UCSD-AML1 (cell line): ENCODE measurements around the gene FGF14.

Experiments used
- DNase-seq: peaks from one replicate; lab custom pipeline; 2025; ENCODE audit not compliant: unreplicated experiment; lab: John Stamatoyannopoulos, UW

The FGF14 gene

DNA sequence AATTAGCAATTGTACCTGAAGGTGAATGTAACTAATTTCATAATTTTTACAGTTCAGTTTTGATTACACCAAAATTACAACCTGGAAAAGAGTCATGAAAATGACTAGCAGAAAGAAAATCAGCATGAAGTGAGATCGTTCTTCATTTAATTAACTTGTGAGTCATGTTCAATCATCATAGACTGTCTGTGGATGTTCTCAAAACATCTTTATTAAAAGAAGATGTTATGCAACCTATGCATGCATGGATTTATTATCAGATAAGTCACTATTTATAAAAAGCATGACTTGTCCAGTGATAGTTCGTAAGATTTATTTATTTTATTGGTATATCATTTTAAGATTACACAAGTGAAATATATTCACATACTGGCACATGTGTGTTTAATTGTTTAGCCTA is 703.4 kb downstream of the FGF14 start:
- DNase-seq: no peak

GRCh38 chr13:101697745-101698144 is 704.1 kb downstream of the FGF14 start:
- DNase-seq: no peak

GRCh38 chr13:101695870-101696516 is 705.9 kb downstream of the FGF14 start:
- no peak for DNase-seq

- no peak for DNase-seq
These were observed 710.4 kb downstream of the FGF14 start for GRCh38 chr13:101691341-101691860.

DNA sequence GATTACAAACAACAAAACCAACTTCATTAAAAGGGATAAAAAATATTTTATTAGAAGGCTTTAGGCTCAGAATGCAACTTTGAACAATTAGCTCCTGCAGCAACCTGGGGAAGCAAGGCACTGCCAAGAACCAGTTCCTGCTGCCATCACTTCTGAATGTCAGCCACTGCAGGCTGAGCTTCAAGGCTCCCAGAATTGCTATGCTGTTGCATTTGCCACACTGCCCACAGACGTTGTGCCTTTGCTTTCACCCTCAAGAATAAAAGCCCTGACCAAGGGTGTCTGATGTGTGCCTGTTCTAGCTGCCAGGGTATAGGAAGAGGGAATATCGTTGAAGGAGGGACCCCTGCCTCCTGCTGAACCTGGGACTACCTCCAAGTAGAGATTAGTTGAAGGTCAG is 711.0 kb downstream of the FGF14 start:
- no peak for DNase-seq

- DNase-seq: no peak
These were observed 715.8 kb downstream of the FGF14 start for GRCh38 chr13:101686003-101686402.

DNA sequence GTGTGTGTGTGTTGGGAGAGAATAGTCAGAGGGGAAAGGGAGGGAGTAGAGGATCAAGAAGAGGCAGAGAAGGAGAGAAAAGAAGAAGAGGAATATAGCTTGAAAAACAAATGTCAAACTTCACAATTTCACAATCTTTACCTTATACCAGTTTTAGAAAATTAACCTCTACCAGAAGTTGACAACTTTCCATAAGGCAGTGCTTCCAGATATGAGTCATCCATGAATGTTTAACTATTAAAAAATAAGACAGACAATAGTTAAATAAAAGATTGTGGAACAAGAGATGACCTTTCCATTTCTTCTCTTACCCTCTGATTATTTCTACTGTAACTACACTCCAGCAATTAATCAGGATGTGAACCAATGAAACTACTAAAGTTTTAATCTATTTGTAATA is 720.0 kb downstream of the FGF14 start:
- no peak for DNase-seq

DNA sequence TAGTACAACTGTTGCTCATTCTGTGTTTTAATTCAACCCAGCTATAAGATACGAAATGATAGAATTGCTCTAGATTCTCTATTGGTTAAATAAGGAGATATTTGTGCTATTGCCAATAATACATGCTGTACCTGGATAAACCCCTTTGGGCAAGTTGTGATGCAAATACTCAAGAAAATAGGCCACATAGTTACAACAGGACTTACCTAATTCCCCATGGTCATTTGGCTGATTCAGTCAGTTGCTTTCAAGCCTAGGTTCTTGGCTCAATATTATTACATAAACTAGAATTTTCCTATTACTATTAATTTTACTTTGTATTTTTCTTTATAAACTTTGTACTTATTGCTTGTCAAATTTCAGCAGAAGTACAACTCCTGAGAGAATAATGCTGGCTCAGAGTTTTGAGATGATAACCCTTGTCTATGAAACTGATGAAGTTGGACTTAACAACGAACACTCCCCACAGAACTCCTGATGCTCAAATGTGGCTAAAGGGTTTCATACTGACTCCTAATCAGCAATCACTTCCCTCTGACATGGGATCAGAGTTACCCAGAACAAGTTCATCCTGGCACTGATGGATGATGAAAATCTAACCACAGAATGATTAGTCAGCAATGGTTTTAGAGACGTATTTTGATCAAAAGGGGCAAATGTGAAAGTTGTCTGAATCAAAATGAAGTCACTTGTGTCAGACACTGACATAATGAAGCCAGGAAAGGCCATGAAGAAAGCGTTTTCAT is 728.3 kb downstream of the FGF14 start:
- DNase-seq: no peak

GRCh38 chr13:101661839-101662238 is 740.0 kb downstream of the FGF14 start:
- DNase-seq: no peak
